Measurements from ENCODE around the gene NPAS2.

Gene NPAS2

GRCh38 chr2:100799686-100800085, 20.3 kb upstream of the NPAS2 start:
- no peak for DNase-seq

GRCh38 chr2:100800915-100801314, 19.0 kb upstream of the NPAS2 start:
- no peak for DNase-seq

- no peak for DNase-seq
These were observed 18.5 kb upstream of the NPAS2 start for GRCh38 chr2:100801402-100801801.

- DNase-seq = no peak
These were observed 17.9 kb upstream of the NPAS2 start for GRCh38 chr2:100802066-100802465.

- no peak for DNase-seq
These were observed 16.6 kb upstream of the NPAS2 start for GRCh38 chr2:100803334-100803733.

- DNase-seq = no peak
These were observed 13.4 kb upstream of the NPAS2 start for GRCh38 chr2:100806550-100806949.

GRCh38 chr2:100807707-100808106, 12.2 kb upstream of the NPAS2 start:
- DNase-seq = no peak

GRCh38 chr2:100808582-100808981, 11.4 kb upstream of the NPAS2 start:
- DNase-seq = no peak

- DNase-seq = no peak
These were observed 10.4 kb upstream of the NPAS2 start for GRCh38 chr2:100809506-100809905.

- no peak for DNase-seq
These were observed 9.3 kb upstream of the NPAS2 start for GRCh38 chr2:100810603-100811145.

GRCh38 chr2:100812116-100812515, 7.8 kb upstream of the NPAS2 start:
- DNase-seq = peak; percentile 41

GRCh38 chr2:100812573-100812972, 7.4 kb upstream of the NPAS2 start:
- DNase-seq = no peak

GRCh38 chr2:100813527-100813926, 6.4 kb upstream of the NPAS2 start:
- DNase-seq = no peak

- DNase-seq = no peak
These were observed 5.9 kb upstream of the NPAS2 start for GRCh38 chr2:100814043-100814442.

GRCh38 chr2:100814453-100814852, 5.5 kb upstream of the NPAS2 start:
- DNase-seq = no peak

- no peak for DNase-seq
These were observed 2.5 kb upstream of the NPAS2 start for GRCh38 chr2:100817388-100817985.

GRCh38 chr2:100818003-100818605, 1.8 kb upstream of the NPAS2 start:
- DNase-seq = peak; percentile 6

GRCh38 chr2:100818606-100819369, 1.2 kb upstream of the NPAS2 start:
- DNase-seq = peak; percentile 10

GRCh38 chr2:100820273-100820522, 259 bp downstream of the NPAS2 start:
- no peak for DNase-seq

GRCh38 chr2:100820523-100821254, 750 bp downstream of the NPAS2 start:
- peak; percentile 3 for DNase-seq

GRCh38 chr2:100821255-100821910, 1.4 kb downstream of the NPAS2 start:
- DNase-seq = no peak

- DNase-seq = no peak
These were observed 1.9 kb downstream of the NPAS2 start for GRCh38 chr2:100821911-100822265.

- no peak for DNase-seq
These were observed 2.8 kb downstream of the NPAS2 start for GRCh38 chr2:100822587-100823248.

All from CD4-positive, alpha-beta T cell treated with Interleukin-6 for 4 hours (primary cell).